ENCODE results near the gene TPGS1.

The TPGS1 gene

DNA sequence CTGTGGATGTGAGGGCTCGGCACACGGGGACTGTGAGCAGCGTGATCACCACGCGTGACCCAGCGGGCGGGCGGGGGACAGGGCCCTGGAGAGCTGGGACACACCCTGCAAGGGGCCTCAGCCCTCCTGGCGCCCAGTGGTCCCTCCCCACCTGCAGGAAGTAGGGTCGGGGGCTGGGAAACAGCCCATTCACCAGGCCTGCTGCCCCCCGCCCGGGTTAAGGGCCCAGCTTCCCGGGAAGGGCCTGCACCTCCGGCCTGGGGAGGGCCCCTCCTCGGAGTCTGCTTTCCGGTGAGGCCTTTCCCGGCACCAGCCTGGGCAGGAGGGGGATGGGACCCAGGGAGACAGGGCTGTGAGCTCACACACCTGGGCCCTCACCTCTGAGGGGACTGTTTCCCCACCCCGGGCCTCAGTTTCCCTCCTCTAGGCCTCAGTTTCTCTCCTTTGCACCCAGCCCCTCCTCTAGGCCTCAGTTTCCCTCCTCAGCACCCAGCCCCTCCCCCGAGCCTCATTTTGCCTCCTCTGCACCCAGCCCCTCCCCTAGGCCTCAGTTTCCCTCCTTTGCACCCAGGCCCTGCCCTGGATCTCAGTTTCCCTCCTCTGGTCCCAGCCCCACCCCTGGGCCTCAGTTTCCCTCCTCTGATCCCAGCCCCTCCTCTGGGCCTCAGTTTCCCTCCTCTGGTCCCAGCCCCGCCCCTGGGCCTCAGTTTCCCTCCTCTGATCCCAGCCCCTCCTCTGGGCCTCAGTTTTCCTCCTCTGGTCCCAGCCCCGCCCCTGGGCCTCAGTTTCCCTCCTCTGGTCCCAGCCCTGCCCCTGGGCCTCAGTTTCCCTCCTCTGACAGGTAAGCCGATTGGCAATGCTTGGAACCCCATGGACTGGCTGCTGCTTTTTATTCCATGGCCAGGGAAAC, 12.9 kb upstream of the TPGS1 start:
- Histone ChIP-seq H3K9ac (ENCODE audit: low read length) (no peak overlapping the region), H3K79me1 (ENCODE audit: low read length) (peaks cover 1% of the 10 kb centered on the region), H3K23ac (ENCODE audit: low read length) (no peak overlapping the region), H4K8ac (ENCODE audit: low read depth, low read length) (no peak overlapping the region), H3K36me3 (ENCODE audit: control insufficient read depth in 1 of 2, insufficient read depth in 2 of 2, low read length in 2 of 2) (no peaks in the 10 kb centered on the region), H3K4me1 (ENCODE audit: control insufficient read depth in 1 of 2, insufficient read depth in 2 of 2, low read length in 2 of 2) (peaks cover 0 to 6% of the 10 kb centered on the region in 2 experiments), H3K27me3 (ENCODE audit: insufficient read depth, low read length) (peaks cover 28% of the 10 kb centered on the region), H2BK12ac (ENCODE audit: low read length) (no peak overlapping the region), H3K4ac (ENCODE audit: low read depth, low read length) (no peak overlapping the region), H4K91ac (ENCODE audit: low read depth, low read length) (no peak overlapping the region), H3K9me3 (ENCODE audit: insufficient read depth, low read depth, low read length) (peaks cover 21% of the 10 kb centered on the region), H3K79me2 (ENCODE audit: control insufficient read depth, insufficient read depth, low read length, poor library complexity) (no peaks in the 10 kb centered on the region), H3K18ac (ENCODE audit: low read length) (no peak overlapping the region), H2BK5ac (ENCODE audit: low read depth, low read length, poor library complexity) (no peak overlapping the region), H3K27ac (ENCODE audit: low read depth, low read length) (no peak overlapping the region), H2AFZ (ENCODE audit: insufficient read depth, low read length, poor library complexity) (no peak overlapping the region), H3K4me3 (ENCODE audit: low read depth, low read length) (no peak overlapping the region), H2BK120ac (ENCODE audit: insufficient read depth, low read length, poor library complexity) (no peak overlapping the region), H3K4me2 (ENCODE audit: low read length) (no peak overlapping the region), H3K14ac (ENCODE audit: low read length) (no peak overlapping the region), H4K12ac (ENCODE audit: low read depth, low read length) (no peak overlapping the region), H2AK5ac (ENCODE audit: low read length) (no peak overlapping the region)
- WGBS (ENCODE audit: extremely low coverage, insufficient coverage, insufficient read length), result no CpG with 5 or more reads among the region's 22 CpGs
- no peak for DNase-seq

GRCh38 chr19:495081-495401, 12.3 kb upstream of the TPGS1 start:
- Histone ChIP-seq H3K27ac (ENCODE audit: low read depth, low read length) (no peak overlapping the region), H2BK120ac (ENCODE audit: insufficient read depth, low read length, poor library complexity) (no peak overlapping the region), H3K4me2 (ENCODE audit: low read length) (no peak overlapping the region), H3K4me3 (ENCODE audit: low read depth, low read length) (no peak overlapping the region), H3K9me3 (ENCODE audit: insufficient read depth, low read depth, low read length) (peaks cover 22% of the 10 kb centered on the region), H4K12ac (ENCODE audit: low read depth, low read length) (no peak overlapping the region), H2BK12ac (ENCODE audit: low read length) (no peak overlapping the region), H3K27me3 (ENCODE audit: insufficient read depth, low read length) (peaks cover 30% of the 10 kb centered on the region), H2BK5ac (ENCODE audit: low read depth, low read length, poor library complexity) (no peak overlapping the region), H3K4me1 (ENCODE audit: control insufficient read depth in 1 of 2, insufficient read depth in 2 of 2, low read length in 2 of 2) (peaks cover 0 to 2% of the 10 kb centered on the region in 2 experiments), H3K79me1 (ENCODE audit: low read length) (no peaks in the 10 kb centered on the region), H3K23ac (ENCODE audit: low read length) (no peak overlapping the region), H2AFZ (ENCODE audit: insufficient read depth, low read length, poor library complexity) (no peak overlapping the region), H2AK5ac (ENCODE audit: low read length) (no peak overlapping the region), H3K36me3 (ENCODE audit: control insufficient read depth in 1 of 2, insufficient read depth in 2 of 2, low read length in 2 of 2) (no peaks in the 10 kb centered on the region), H3K14ac (ENCODE audit: low read length) (no peak overlapping the region), H3K9ac (ENCODE audit: low read length) (no peak overlapping the region), H4K91ac (ENCODE audit: low read depth, low read length) (no peak overlapping the region), H3K79me2 (ENCODE audit: control insufficient read depth, insufficient read depth, low read length, poor library complexity) (no peaks in the 10 kb centered on the region), H4K8ac (ENCODE audit: low read depth, low read length) (no peak overlapping the region), H3K4ac (ENCODE audit: low read depth, low read length) (no peak overlapping the region), H3K18ac (ENCODE audit: low read length) (no peak overlapping the region)
- WGBS (ENCODE audit: extremely low coverage, insufficient coverage, insufficient read length), result no CpG with 5 or more reads among the region's 10 CpGs
- no peak for DNase-seq

GRCh38 chr19:495402-496111, 11.7 kb upstream of the TPGS1 start:
- Histone ChIP-seq H3K27ac (ENCODE audit: low read depth, low read length) (no peak overlapping the region), H3K23ac (ENCODE audit: low read length) (no peak overlapping the region), H3K18ac (ENCODE audit: low read length) (no peak overlapping the region), H3K9me3 (ENCODE audit: insufficient read depth, low read depth, low read length) (peaks cover 23% of the 10 kb centered on the region), H2BK120ac (ENCODE audit: insufficient read depth, low read length, poor library complexity) (no peak overlapping the region), H2BK12ac (ENCODE audit: low read length) (no peak overlapping the region), H2AFZ (ENCODE audit: insufficient read depth, low read length, poor library complexity) (no peak overlapping the region), H3K4me3 (ENCODE audit: low read depth, low read length) (no peak overlapping the region), H2AK5ac (ENCODE audit: low read length) (no peak overlapping the region), H3K4me1 (ENCODE audit: control insufficient read depth in 1 of 2, insufficient read depth in 2 of 2, low read length in 2 of 2) (peaks cover 0 to 2% of the 10 kb centered on the region in 2 experiments), H3K36me3 (ENCODE audit: control insufficient read depth in 1 of 2, insufficient read depth in 2 of 2, low read length in 2 of 2) (no peaks in the 10 kb centered on the region), H3K9ac (ENCODE audit: low read length) (no peak overlapping the region), H3K4me2 (ENCODE audit: low read length) (no peak overlapping the region), H3K79me2 (ENCODE audit: control insufficient read depth, insufficient read depth, low read length, poor library complexity) (no peaks in the 10 kb centered on the region), H3K14ac (ENCODE audit: low read length) (no peak overlapping the region), H3K79me1 (ENCODE audit: low read length) (no peaks in the 10 kb centered on the region), H4K91ac (ENCODE audit: low read depth, low read length) (no peak overlapping the region), H2BK5ac (ENCODE audit: low read depth, low read length, poor library complexity) (no peak overlapping the region), H4K8ac (ENCODE audit: low read depth, low read length) (no peak overlapping the region), H4K12ac (ENCODE audit: low read depth, low read length) (no peak overlapping the region), H3K27me3 (ENCODE audit: insufficient read depth, low read length) (peaks cover 30% of the 10 kb centered on the region), H3K4ac (ENCODE audit: low read depth, low read length) (no peak overlapping the region)
- DNase-seq, result peak in 1 of 2 donors; percentile 14
- WGBS (ENCODE audit: extremely low coverage, insufficient coverage, insufficient read length), result no CpG with 5 or more reads among the region's 32 CpGs

GRCh38 chr19:496112-496665, 11.1 kb upstream of the TPGS1 start, which contains the start of gene MADCAM1:
MADCAM1 (plus strand) TSS chr19:496486; CDS start chr19:496500, 14 bp downstream.
- Histone ChIP-seq H3K4ac (ENCODE audit: low read depth, low read length) (no peak within 1 kb of the TSS), H4K12ac (ENCODE audit: low read depth, low read length) (no peak within 1 kb of the TSS), H3K14ac (ENCODE audit: low read length) (no peak within 1 kb of the TSS), H4K8ac (ENCODE audit: low read depth, low read length) (no peak within 1 kb of the TSS), H3K9me3 (ENCODE audit: insufficient read depth, low read depth, low read length) (peaks cover 23% of the 10 kb centered on the region), H3K79me1 (ENCODE audit: low read length) (no peaks in the 10 kb centered on the region), H2BK5ac (ENCODE audit: low read depth, low read length, poor library complexity) (no peak within 1 kb of the TSS), H3K9ac (ENCODE audit: low read length) (no peak within 1 kb of the TSS), H3K4me1 (ENCODE audit: control insufficient read depth in 1 of 2, insufficient read depth in 2 of 2, low read length in 2 of 2) (peaks cover 0 to 2% of the 10 kb centered on the region in 2 experiments), H3K4me3 (ENCODE audit: low read depth, low read length) (no peak within 1 kb of the TSS), H2BK12ac (ENCODE audit: low read length) (no peak within 1 kb of the TSS), H3K36me3 (ENCODE audit: control insufficient read depth in 1 of 2, insufficient read depth in 2 of 2, low read length in 2 of 2) (no peaks in the 10 kb centered on the region), H3K18ac (ENCODE audit: low read length) (no peak within 1 kb of the TSS), H2AK5ac (ENCODE audit: low read length) (no peak within 1 kb of the TSS), H2AFZ (ENCODE audit: insufficient read depth, low read length, poor library complexity) (no peak within 1 kb of the TSS), H3K79me2 (ENCODE audit: control insufficient read depth, insufficient read depth, low read length, poor library complexity) (no peaks in the 10 kb centered on the region), H2BK120ac (ENCODE audit: insufficient read depth, low read length, poor library complexity) (no peak within 1 kb of the TSS), H3K4me2 (ENCODE audit: low read length) (no peak within 1 kb of the TSS), H3K27me3 (ENCODE audit: insufficient read depth, low read length) (peaks cover 30% of the 10 kb centered on the region), H3K27ac (ENCODE audit: low read depth, low read length) (no peak within 1 kb of the TSS), H3K23ac (ENCODE audit: low read length) (no peak within 1 kb of the TSS), H4K91ac (ENCODE audit: low read depth, low read length) (no peak within 1 kb of the TSS)
- no CpG with 5 or more reads among the region's 33 CpGs for WGBS (ENCODE audit: extremely low coverage, insufficient coverage, insufficient read length)
- DNase-seq, result no peak
